Limb (tissue), 2 donors: ENCODE results near the gene HIBADH.
"Not testable (repeated sequence)": the region's sequence is repeated elsewhere in the genome, so short reads cannot be mapped to it uniquely, and the experiment has no call there.

ENCODE experiments used
- DNase-seq, 2 donors: peaks; one replicate each; pipeline ENCODE4 v3.0.0-alpha.2; 2016; ENCODE audit errors: extremely low spot score in 2 of 2

HIBADH gene

GRCh38 chr7:27680610-27681009 is 17.9 kb upstream of the HIBADH start:
- DNase-seq: no peak

GRCh38 chr7:27678617-27679260 is 16.1 kb upstream of the HIBADH start:
- DNase-seq: no peak

- DNase-seq: peak in 1 of 2 donors; percentile 51
These were observed 15.4 kb upstream of the HIBADH start for GRCh38 chr7:27677912-27678612.

GRCh38 chr7:27674126-27674525 is 11.4 kb upstream of the HIBADH start:
- not testable (repeated sequence) for DNase-seq

GRCh38 chr7:27671675-27672074 is 9.0 kb upstream of the HIBADH start:
- no peak for DNase-seq

GRCh38 chr7:27670676-27671075 is 8.0 kb upstream of the HIBADH start:
- no peak for DNase-seq

GRCh38 chr7:27670177-27670576 is 7.5 kb upstream of the HIBADH start:
- DNase-seq: no peak

- DNase-seq: no peak
These were observed 2.8 kb upstream of the HIBADH start for GRCh38 chr7:27665531-27665930.

- DNase-seq: no peak
These were observed 1.3 kb upstream of the HIBADH start for GRCh38 chr7:27663989-27664331.

- no peak for DNase-seq
These were observed 733 bp downstream of the HIBADH start for GRCh38 chr7:27661811-27662489.

GRCh38 chr7:27656724-27657123 is 6.0 kb downstream of the HIBADH start:
- DNase-seq: no peak

- no peak for DNase-seq
These were observed 7.5 kb downstream of the HIBADH start for GRCh38 chr7:27655184-27655583.

- DNase-seq: no peak
These were observed 10.2 kb downstream of the HIBADH start for GRCh38 chr7:27652518-27652917.

GRCh38 chr7:27651702-27652101 is 11.0 kb downstream of the HIBADH start:
- no peak for DNase-seq

- DNase-seq: no peak
These were observed 12.4 kb downstream of the HIBADH start for GRCh38 chr7:27650283-27650682.

GRCh38 chr7:27647489-27647888 is 15.2 kb downstream of the HIBADH start:
- DNase-seq: no peak

GRCh38 chr7:27647046-27647445 is 15.6 kb downstream of the HIBADH start:
- DNase-seq: no peak

GRCh38 chr7:27642271-27642670 is 20.4 kb downstream of the HIBADH start:
- DNase-seq: no peak

- no peak for DNase-seq
These were observed 21.0 kb downstream of the HIBADH start for GRCh38 chr7:27641581-27642230.

- DNase-seq: no peak
These were observed 21.7 kb downstream of the HIBADH start for GRCh38 chr7:27640884-27641574.

- DNase-seq: no peak
These were observed 22.8 kb downstream of the HIBADH start for GRCh38 chr7:27639851-27640250.

- not testable (repeated sequence) for DNase-seq
These were observed 23.6 kb downstream of the HIBADH start for GRCh38 chr7:27639048-27639447.
